Astrocyte of the spinal cord (primary cell): ENCODE results near the gene OR4E2.
"Not testable (repeated sequence)": the region's sequence is repeated elsewhere in the genome, so short reads cannot be mapped to it uniquely, and the experiment has no call there.

ENCODE experiments used
- DNase-seq: peaks from one replicate; pipeline ENCODE4 v3.0.0; 2011; ENCODE audit warnings: low read depth, low spot score
- H3K4me3 ChIP-seq: 2 replicates; pipeline ENCODE4 v1.5.1; 2011; ENCODE audit warnings: low read depth, mild to moderate bottlenecking, low read length, moderate library complexity
- CTCF ChIP-seq: IDR thresholded peaks from 2 replicates; pipeline ENCODE4 v1.5.1; 2012; ENCODE audit warnings: low read depth, mild to moderate bottlenecking, low read length, inconsistent platforms
- in situ Hi-C: cut with HindIII; loops from 2 replicates; pipeline ENCODE4 v1.10.0; 2017; ENCODE audit warnings: low sequenced_read_pairs

Gene OR4E2

GRCh38 chr14:21653331-21653885 is at the start of gene OR4E2:
Gene OR4E2, plus strand, starts transcription at chr14:21653835. Its CDS starts 11,248 bp downstream, at chr14:21665083.
- in situ Hi-C loops: no loop called here
- no peak for TF ChIP-seq CTCF
- no peak for DNase-seq
- no peak within 1 kb of the TSS for H3K4me3 ChIP-seq

- in situ Hi-C loops: no loop called here
- no peak overlapping the region for H3K4me3 ChIP-seq
- no peak for TF ChIP-seq CTCF
- no peak for DNase-seq
Measured at GRCh38 chr14:21612324-21612723, 41.3 kb upstream of the OR4E2 start.

- TF ChIP-seq CTCF: no peak
- in situ Hi-C loops: no loop called here
- no peak for DNase-seq
- no peak overlapping the region for H3K4me3 ChIP-seq
Measured at GRCh38 chr14:21614240-21614639, 39.4 kb upstream of the OR4E2 start.

- DNase-seq: no peak
- no peak overlapping the region for H3K4me3 ChIP-seq
- in situ Hi-C loops: no loop called here
- no peak for TF ChIP-seq CTCF
Measured at GRCh38 chr14:21617614-21618013, 36.0 kb upstream of the OR4E2 start.

- in situ Hi-C loops: no loop called here
- peak; percentile 7 for DNase-seq
- no peak overlapping the region for H3K4me3 ChIP-seq
- TF ChIP-seq CTCF: no peak
Measured at GRCh38 chr14:21626491-21627230, 27.0 kb upstream of the OR4E2 start.

- DNase-seq, H3K4me3 ChIP-seq, in situ Hi-C loops: not testable (repeated sequence)
Measured at GRCh38 chr14:21630503-21630902, 23.1 kb upstream of the OR4E2 start.

GRCh38 chr14:21631084-21631483 is 22.6 kb upstream of the OR4E2 start:
- H3K4me3 ChIP-seq: no peak overlapping the region
- no peak for DNase-seq
- in situ Hi-C loops: no loop called here
- TF ChIP-seq CTCF: no peak
